ENCODE results near the gene SASH1. TPM values are rescaled to one million over a fixed set of nuclear protein-coding genes. Genes with fewer than 3 reads are reported as not detected.

Gene SASH1
- total and polyA plus RNA-seq, 2 of the 8 experiments (the other 6 are each of a cell fraction or from before 2014, with no cell fraction given) = 6.0 to 20.2 TPM

GRCh38 chr6:148521158-148521557 is 178.5 kb downstream of the SASH1 start:
- H3K4me1 ChIP-seq (replicated peaks in 1 of 4; ENCODE audit: control insufficient read depth in 3 of 4, insufficient read depth in 4 of 4, low read length in 3 of 4) = peaks cover 2 to 6% (median 5%) of the 10 kb centered on the region in 4 experiments
- H2BK12ac ChIP-seq (ENCODE audit: low read depth, low read length) = no peak overlapping the region
- H4K5ac ChIP-seq (ENCODE audit: insufficient read length, low read depth, low read length) = no peak overlapping the region
- no peak overlapping the region for H2AFZ ChIP-seq (ENCODE audit: low read length)
- DNase-seq (ENCODE audit: low read depth in 1 of 2, low spot score in 2 of 2) (no peak), FAIRE-seq (no peak)
- no peak overlapping the region for H3K27ac ChIP-seq (ENCODE audit: low read depth, low read length)
- no peak overlapping the region for H3K56ac ChIP-seq (replicated peaks; ENCODE audit: insufficient read length, low read depth, low read length)
- no peak overlapping the region for H2BK15ac ChIP-seq (ENCODE audit: low read length)
- CTCF ChIA-PET (ENCODE audit: partially characterized antibody) = interaction anchor here (0.8 kb wide), 2 partner anchors 55 to 682 kb away, joined by 3 to 4 read pairs; no protein-coding TSS in a partner anchor
- H3K14ac ChIP-seq (ENCODE audit: insufficient read length) = no peak overlapping the region
- no peak overlapping the region for H4K91ac ChIP-seq (replicated peaks; ENCODE audit: insufficient read length, low read length)
- H3K36me3 ChIP-seq (ENCODE audit: control insufficient read depth in 2 of 4, insufficient read depth in 4 of 4, low read length in 3 of 4) = peaks cover 4 to 14% (median 10%) of the 10 kb centered on the region in 4 experiments; a peak in 5 of 8 replicates
- H3K27me3 ChIP-seq (replicated peaks in 1 of 4; ENCODE audit: control insufficient read depth in 3 of 4, extremely low read depth in 1 of 4, insufficient read depth in 3 of 4, low read length in 3 of 4) = no peaks in the 10 kb centered on the region
- H2BK20ac ChIP-seq (ENCODE audit: low read length) = no peak overlapping the region
- WGBS, 2 experiments (ENCODE audit: extremely low coverage in 1 of 2, insufficient coverage in 1 of 2, insufficient read length in 1 of 2, insufficient replicate concordance in 2 of 2, low coverage in 1 of 2, low lambda C conversion rate in 2 of 2, missing lambda C conversion rate in 1 of 2) = 47% methylated on average over 5 of the region's 5 CpGs; no CpG with 5 or more reads in 1 of the 2 experiments
- no peak overlapping the region for H2BK5ac ChIP-seq (ENCODE audit: low read depth, low read length)
- no peaks in the 10 kb centered on the region for H3K79me1 ChIP-seq (ENCODE audit: low read depth, low read length)
- H3K23ac ChIP-seq (ENCODE audit: insufficient read length) = no peak overlapping the region
- TF ChIP-seq CEBPB (IDR thresholded peaks at IDR 0.05; ENCODE audit: low read depth, low read length) (no peak), POLR2AphosphoS5 (IDR thresholded peaks at IDR 0.05; ENCODE audit: low read depth, low read length) (no peak), NRF1 (IDR thresholded peaks at IDR 0.05; ENCODE audit: low read depth, low read length) (no peak), RNF2 (IDR thresholded peaks at IDR 0.05; ENCODE audit: borderline replicate concordance, low read depth, low read length, missing control alignments, poor library complexity, severe bottlenecking) (no peak), SP1 (IDR thresholded peaks at IDR 0.05; ENCODE audit: low read depth, low read length) (no peak), EGR1 (IDR thresholded peaks at IDR 0.05; ENCODE audit: borderline replicate concordance, low read depth, low read length) (no peak), JUND (IDR thresholded peaks at IDR 0.05; ENCODE audit: low read length) (no peak), CTBP2 (IDR thresholded peaks at IDR 0.05; ENCODE audit: borderline replicate concordance, insufficient read depth, insufficient read length, low read length) (no peak)
- H3K9me3 ChIP-seq (ENCODE audit: insufficient read depth in 2 of 2, low read depth in 1 of 2, low read length in 1 of 2) = no peaks in the 10 kb centered on the region; a peak in 1 of 4 replicates
- no peak overlapping the region for H4K8ac ChIP-seq (ENCODE audit: extremely low read depth, insufficient read depth, low read length)
- H2BK120ac ChIP-seq (replicated peaks; ENCODE audit: low read depth, low read length) = no peak overlapping the region
- no peak overlapping the region for H3K4me3 ChIP-seq (ENCODE audit: extremely low read depth in 1 of 4, insufficient read depth in 2 of 4, low read depth in 3 of 4, low read length in 4 of 4)
- H2AK5ac ChIP-seq (ENCODE audit: low read depth, low read length) = no peak overlapping the region
- H3K18ac ChIP-seq (ENCODE audit: extremely low read depth, low read length) = no peak overlapping the region
- H4K20me1 ChIP-seq (replicated peaks in 1 of 2; ENCODE audit: control insufficient read depth in 1 of 2, insufficient read depth in 2 of 2, low read length in 2 of 2) = no peaks in the 10 kb centered on the region
- H3K4me2 ChIP-seq (ENCODE audit: insufficient read depth in 1 of 2, low read depth in 2 of 2, low read length in 2 of 2) = 0 out of 4 replicates have a peak overlapping the region, but pooled peaks of 1 of the 2 experiments have one; percentile 5
- H3K4ac ChIP-seq (replicated peaks; ENCODE audit: insufficient read length, low read depth, low read length) = no peak overlapping the region
- H3K9ac ChIP-seq (replicated peaks in 1 of 4; ENCODE audit: extremely low read depth in 1 of 4, low read depth in 3 of 4, low read length in 3 of 4) = no peak overlapping the region
- H3K79me2 ChIP-seq (ENCODE audit: control insufficient read depth in 1 of 2, insufficient read depth in 2 of 2, low read length in 2 of 2) = no peaks in the 10 kb centered on the region
- POLR2A ChIA-PET (ENCODE audit: partially characterized antibody) = no interaction called here
- H3K23me2 ChIP-seq (ENCODE audit: low read depth, low read length) = no peaks in the 10 kb centered on the region

Data from H1 (cell line).